HFF-Myc (cell line): ENCODE data around the gene CR2.

Experiments
- DNase-seq: peaks from one replicate; pipeline ENCODE4 v3.0.0-alpha.2; 2011; ENCODE audit warnings: low read depth; ENCODE audit errors: extremely low read depth
- H3K4me3 ChIP-seq: replicated peaks from 2 replicates; pipeline ENCODE4 v1.5.1; 2011; ENCODE audit warnings: low read depth, mild to moderate bottlenecking, control low read depth, low read length
- TF ChIP-seq, protein P1 (sequence below): IDR thresholded peaks from 2 replicates; pipeline ENCODE4 v1.5.1; 2012; ENCODE audit warnings: mild to moderate bottlenecking, low read depth, low read length, control low read depth; ENCODE audit errors: missing control alignments

Gene CR2

DNA sequence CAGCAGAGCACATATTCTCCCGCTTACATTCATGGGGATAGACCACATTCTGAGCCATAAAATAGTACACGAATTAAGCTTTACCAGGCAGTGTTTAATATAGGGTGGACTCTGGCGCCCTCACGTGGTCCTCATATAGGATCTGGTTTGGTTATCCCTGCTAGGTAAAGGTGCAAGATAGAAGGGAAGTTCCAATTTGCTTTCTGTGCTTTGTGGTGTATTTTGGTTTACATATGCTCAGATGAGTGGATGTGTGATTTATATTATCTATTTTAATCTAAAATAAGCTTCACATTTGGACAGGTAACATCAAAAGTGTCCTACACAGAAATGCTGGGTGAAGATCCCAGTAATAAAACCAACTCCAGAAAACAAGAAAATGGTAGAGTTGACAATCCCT is 45.4 kb downstream of the CR2 start:
- TF ChIP-seq, protein P1, sequence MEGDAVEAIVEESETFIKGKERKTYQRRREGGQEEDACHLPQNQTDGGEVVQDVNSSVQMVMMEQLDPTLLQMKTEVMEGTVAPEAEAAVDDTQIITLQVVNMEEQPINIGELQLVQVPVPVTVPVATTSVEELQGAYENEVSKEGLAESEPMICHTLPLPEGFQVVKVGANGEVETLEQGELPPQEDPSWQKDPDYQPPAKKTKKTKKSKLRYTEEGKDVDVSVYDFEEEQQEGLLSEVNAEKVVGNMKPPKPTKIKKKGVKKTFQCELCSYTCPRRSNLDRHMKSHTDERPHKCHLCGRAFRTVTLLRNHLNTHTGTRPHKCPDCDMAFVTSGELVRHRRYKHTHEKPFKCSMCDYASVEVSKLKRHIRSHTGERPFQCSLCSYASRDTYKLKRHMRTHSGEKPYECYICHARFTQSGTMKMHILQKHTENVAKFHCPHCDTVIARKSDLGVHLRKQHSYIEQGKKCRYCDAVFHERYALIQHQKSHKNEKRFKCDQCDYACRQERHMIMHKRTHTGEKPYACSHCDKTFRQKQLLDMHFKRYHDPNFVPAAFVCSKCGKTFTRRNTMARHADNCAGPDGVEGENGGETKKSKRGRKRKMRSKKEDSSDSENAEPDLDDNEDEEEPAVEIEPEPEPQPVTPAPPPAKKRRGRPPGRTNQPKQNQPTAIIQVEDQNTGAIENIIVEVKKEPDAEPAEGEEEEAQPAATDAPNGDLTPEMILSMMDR = peak; percentile 78
- H3K4me3 ChIP-seq = no peak overlapping the region
- peak; percentile 52 for DNase-seq

DNA sequence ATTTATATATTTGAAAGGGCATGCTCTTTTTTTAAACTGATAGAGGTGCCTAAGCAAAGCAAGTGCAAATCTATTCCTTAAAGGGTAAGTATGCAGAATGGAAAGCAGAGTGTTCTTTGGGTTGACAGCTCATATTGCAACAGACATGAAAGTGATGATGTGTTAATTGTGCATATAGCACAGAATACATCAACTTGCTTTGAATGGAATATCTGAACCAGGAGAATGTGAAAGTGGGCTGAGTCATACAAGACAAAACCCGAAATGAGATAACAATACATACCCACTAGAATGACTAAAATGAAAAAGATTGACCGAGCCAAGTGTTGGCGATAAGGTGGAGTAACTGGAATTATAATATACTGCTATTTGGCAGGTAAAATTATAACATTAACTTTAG is 46.2 kb downstream of the CR2 start:
- no peak for DNase-seq
- H3K4me3 ChIP-seq = no peak overlapping the region
- TF ChIP-seq, protein P1 = no peak

DNA sequence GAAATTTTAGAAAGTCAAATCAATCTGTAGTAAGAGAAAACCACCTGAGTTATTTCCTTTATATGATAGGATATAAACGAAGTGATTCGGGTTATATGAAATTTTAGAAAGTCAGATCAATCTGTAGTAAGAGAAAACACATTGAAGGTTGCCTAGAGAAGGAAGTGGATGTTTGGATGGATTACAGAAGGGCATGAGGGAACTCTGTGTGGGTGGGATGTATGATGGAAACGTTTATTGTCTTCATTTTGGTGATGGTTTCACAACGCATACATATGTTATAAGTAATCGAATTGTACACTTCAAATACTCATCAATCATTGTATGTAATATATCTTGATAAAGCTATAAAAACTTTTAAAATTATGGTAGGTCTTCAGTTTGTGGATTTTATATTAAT is 46.9 kb downstream of the CR2 start:
- DNase-seq = no peak
- no peak overlapping the region for H3K4me3 ChIP-seq
- TF ChIP-seq, protein P1 = no peak

DNA sequence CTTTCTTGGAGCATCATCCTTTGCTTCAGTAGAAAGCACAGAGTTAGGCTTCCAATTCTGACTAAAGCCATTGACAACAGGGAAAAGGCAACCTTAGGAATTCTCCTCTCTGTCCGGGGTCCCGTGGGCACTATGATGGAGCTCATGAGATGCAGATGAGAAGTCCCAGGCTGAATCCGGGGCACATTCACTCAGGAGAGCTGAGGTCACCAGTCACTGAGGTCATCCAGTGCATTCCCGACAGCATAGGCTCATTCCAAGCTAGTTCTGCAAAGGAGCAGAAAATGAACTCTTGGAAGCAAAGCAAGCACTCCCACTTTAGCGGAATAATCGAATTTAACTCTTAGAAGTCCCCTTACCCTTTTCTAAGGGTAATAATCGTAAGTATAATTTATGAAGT is 48.6 kb downstream of the CR2 start:
- DNase-seq = no peak
- TF ChIP-seq, protein P1 = no peak

DNA sequence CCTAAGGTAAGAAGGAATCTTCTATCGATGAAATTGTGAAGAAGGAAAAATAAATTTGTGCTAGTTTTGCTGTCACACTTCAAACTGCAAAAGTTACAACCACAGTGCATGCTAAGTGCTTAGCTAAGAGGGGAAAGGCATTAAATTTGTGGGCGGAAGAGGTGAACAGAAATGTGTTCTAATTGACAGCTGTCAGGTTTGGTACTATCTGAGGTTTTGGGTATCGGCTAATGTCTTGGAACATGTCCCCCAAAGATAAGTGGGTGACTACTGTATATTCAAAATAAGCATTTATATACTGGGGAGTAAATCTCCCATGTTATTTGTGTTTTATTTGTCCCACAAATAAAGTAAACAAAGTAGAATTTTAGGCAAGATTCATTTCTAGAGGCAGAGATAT is 49.8 kb downstream of the CR2 start:
- TF ChIP-seq, protein P1 = no peak
- no peak overlapping the region for H3K4me3 ChIP-seq
- no peak for DNase-seq

More for the DNA sequence above, 48.6 kb downstream of the CR2 start:
- no peak overlapping the region for H3K4me3 ChIP-seq

DNA sequence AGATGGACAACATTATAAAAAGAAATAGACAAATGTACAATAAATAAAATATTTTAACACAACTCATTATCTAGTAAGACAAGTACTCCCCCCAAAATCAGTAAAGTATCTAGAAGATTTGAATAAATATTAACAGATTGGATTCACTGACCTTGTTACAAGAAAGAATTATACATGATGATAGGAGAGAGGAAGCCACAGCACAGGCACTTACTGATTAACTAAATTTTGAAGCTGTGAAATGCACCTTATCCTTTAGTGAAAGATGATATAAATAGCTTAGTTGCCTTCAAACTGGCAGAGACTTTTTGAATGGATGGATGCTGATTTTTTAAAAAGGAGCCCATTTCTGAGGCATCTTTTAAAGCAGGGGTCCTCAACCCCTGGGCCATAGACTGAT is 50.3 kb downstream of the CR2 start:
- H3K4me3 ChIP-seq = no peak overlapping the region
- TF ChIP-seq, protein P1 = no peak
- no peak for DNase-seq

DNA sequence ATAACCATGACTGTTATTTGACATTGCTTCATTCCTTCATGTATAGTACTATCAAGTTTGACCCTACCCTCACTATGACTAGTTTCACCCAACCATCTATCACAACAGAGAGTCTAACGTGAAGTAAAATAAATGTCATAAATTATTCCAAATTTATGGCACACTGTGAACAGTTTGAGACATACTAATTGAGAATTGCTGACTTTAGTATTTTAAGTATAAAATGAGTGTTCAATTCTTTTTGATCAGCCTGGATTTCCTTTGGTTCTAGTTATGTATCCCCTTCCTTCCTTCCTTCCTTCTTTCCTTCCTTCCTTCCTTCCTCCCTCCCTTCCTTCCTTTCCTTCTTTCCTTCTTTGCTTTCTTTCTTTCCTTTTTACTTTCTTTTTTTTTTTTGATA is 56.3 kb downstream of the CR2 start:
- TF ChIP-seq, protein P1 = no peak
- DNase-seq = no peak
- no peak overlapping the region for H3K4me3 ChIP-seq
